SK-N-SH treated with all-trans-retinoic acid at 6 μM for 48 hours (cell line): ENCODE data around the gene BDNF.

Experiments
- ARNTL ChIP-seq: fragments of 450-650 bp; formaldehyde crosslinking; IDR thresholded peaks from 2 replicates; pipeline ENCODE4 v1.5.0; 2020; ENCODE audit warnings: low read depth, mild to moderate bottlenecking, moderate library complexity, borderline replicate concordance
- BACH2 ChIP-seq: fragments of 250-450 bp; sonication (Bioruptor Pico); IDR thresholded peaks from 2 replicates; pipeline ENCODE4 v1.9.0; 2021; ENCODE audit warnings: mild to moderate bottlenecking, borderline replicate concordance
- CREB5 ChIP-seq: fragments of 250-450 bp; sonication (Bioruptor Pico); IDR thresholded peaks from 2 replicates; pipeline ENCODE4 v1.5.1; 2020; ENCODE audit warnings: low read depth, mild to moderate bottlenecking, moderate library complexity
- ESRRG ChIP-seq: fragments of 250-450 bp; sonication (Bioruptor Pico); IDR thresholded peaks from 2 replicates; pipeline ENCODE4 v1.6.1; 2021; ENCODE audit warnings: mild to moderate bottlenecking
- GLIS3 ChIP-seq: fragments of 250-450 bp; sonication (Bioruptor Pico); IDR thresholded peaks from 2 replicates; pipeline ENCODE4 v1.5.0; 2020; ENCODE audit warnings: mild to moderate bottlenecking, moderate library complexity
- ISL1 ChIP-seq: fragments of 250-450 bp; sonication (Bioruptor Pico); IDR thresholded peaks from 2 replicates; pipeline ENCODE4 v2.1.2; 2022; ENCODE audit warnings: mild to moderate bottlenecking, moderate library complexity
- PPARA ChIP-seq: fragments of 250-450 bp; sonication (Bioruptor Pico); IDR thresholded peaks from 2 replicates; pipeline ENCODE4 v1.5.0; 2020; ENCODE audit warnings: mild to moderate bottlenecking, borderline replicate concordance
- RARB ChIP-seq: fragments of 250-450 bp; sonication (Bioruptor Pico); IDR thresholded peaks from 2 replicates; pipeline ENCODE4 v1.8.0; 2021; ENCODE audit warnings: mild to moderate bottlenecking, moderate library complexity
- TOX ChIP-seq: fragments of 250-450 bp; sonication (Bioruptor Pico); IDR thresholded peaks from 2 replicates; pipeline ENCODE4 v1.8.0; 2021; ENCODE audit warnings: mild to moderate bottlenecking, moderate library complexity, borderline replicate concordance
- ZC3H10 ChIP-seq: fragments of 250-450 bp; sonication (Bioruptor Pico); IDR thresholded peaks from 2 replicates; pipeline ENCODE4 v1.5.1; 2021; ENCODE audit warnings: mild to moderate bottlenecking, moderate library complexity
- TF ChIP-seq, protein P1 (sequence below): fragments of 250-450 bp; sonication (Bioruptor Pico); IDR thresholded peaks from 2 replicates; pipeline ENCODE4 v1.5.1; 2021; ENCODE audit warnings: mild to moderate bottlenecking, moderate library complexity

GRCh38 chr11:27611947-27612455 lies 88.3 kb downstream of the BDNF start:
- TF ChIP-seq ESRRG (CRISPR knock-in tag) (no peak), CREB5 (CRISPR knock-in tag) (no peak), GLIS3 (no peak), TOX (CRISPR knock-in tag) (no peak), BACH2 (CRISPR knock-in tag) (no peak), RARB (CRISPR knock-in tag) (no peak), ZC3H10 (CRISPR knock-in tag) (no peak), ARNTL (CRISPR knock-in tag) (no peak), PPARA (CRISPR knock-in tag) (no peak), ISL1 (no peak)
- TF ChIP-seq, protein P1, sequence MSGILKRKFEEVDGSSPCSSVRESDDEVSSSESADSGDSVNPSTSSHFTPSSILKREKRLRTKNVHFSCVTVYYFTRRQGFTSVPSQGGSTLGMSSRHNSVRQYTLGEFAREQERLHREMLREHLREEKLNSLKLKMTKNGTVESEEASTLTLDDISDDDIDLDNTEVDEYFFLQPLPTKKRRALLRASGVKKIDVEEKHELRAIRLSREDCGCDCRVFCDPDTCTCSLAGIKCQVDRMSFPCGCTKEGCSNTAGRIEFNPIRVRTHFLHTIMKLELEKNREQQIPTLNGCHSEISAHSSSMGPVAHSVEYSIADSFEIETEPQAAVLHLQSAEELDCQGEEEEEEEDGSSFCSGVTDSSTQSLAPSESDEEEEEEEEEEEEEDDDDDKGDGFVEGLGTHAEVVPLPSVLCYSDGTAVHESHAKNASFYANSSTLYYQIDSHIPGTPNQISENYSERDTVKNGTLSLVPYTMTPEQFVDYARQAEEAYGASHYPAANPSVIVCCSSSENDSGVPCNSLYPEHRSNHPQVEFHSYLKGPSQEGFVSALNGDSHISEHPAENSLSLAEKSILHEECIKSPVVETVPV (CRISPR knock-in tag) = no peak
